ACC112 (cell line): ENCODE results near the gene UBE2C.

Experiments
- H2AFZ ChIP-seq: fragments of 200-600 bp; sonication (generic); one replicate; pipeline ENCODE4 v1.6.0; 2017; ENCODE audit warnings: antibody characterized with exemption, low read length; ENCODE audit not compliant: unreplicated experiment
- H3K27ac ChIP-seq: fragments of 200-600 bp; sonication (generic); 2 replicates; pipeline ENCODE4 v1.5.1; 2014; ENCODE audit warnings: low read depth, mild to moderate bottlenecking, antibody characterized with exemption, low read length, moderate library complexity
- H3K27me3 ChIP-seq: fragments of 200-600 bp; sonication (generic); 2 replicates; pipeline ENCODE4 v1.6.1; 2014; ENCODE audit warnings: mild to moderate bottlenecking, antibody characterized with exemption, low read length, moderate library complexity, mixed read lengths; ENCODE audit not compliant: insufficient read depth
- H3K36me3 ChIP-seq: fragments of 200-600 bp; sonication (generic); 2 replicates; pipeline ENCODE4 v1.6.1; 2016; ENCODE audit warnings: mild to moderate bottlenecking, antibody characterized with exemption, low read length, moderate library complexity, mixed read lengths; ENCODE audit not compliant: insufficient read depth
- H3K4me1 ChIP-seq: fragments of 200-600 bp; sonication (generic); one replicate; pipeline ENCODE4 v1.6.1; 2016; ENCODE audit warnings: low read length, mixed read lengths; ENCODE audit not compliant: insufficient read depth, unreplicated experiment, control insufficient read depth
- H3K4me3 ChIP-seq: fragments of 200-600 bp; sonication (generic); 2 replicates; pipeline ENCODE4 v1.5.1; 2014; ENCODE audit warnings: mild to moderate bottlenecking, low read depth, low read length
- H3K79me2 ChIP-seq: fragments of 200-600 bp; sonication (generic); one replicate; pipeline ENCODE4 v1.6.0; 2016; ENCODE audit warnings: low read length; ENCODE audit not compliant: control insufficient read depth, unreplicated experiment, insufficient read depth

UBE2C gene

DNA sequence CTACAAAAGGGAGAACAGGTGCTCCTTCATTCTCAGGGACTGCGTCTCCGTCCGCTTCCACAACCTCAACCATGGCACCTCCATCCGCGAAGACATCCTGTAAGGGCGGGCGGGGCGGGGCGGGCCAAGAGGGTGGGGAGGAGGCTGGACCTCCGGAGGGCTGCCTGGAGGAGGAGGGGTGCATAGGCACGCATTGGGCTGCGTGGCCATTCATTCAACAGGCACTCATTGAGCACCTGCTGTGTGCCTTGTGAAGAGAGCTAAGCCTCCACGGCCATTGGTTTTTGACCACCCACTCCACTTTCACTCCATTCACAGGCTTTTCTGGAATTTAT, 45.4 kb downstream of the UBE2C start:
- Histone ChIP-seq H3K36me3 (no peaks in the 10 kb centered on the region), H3K4me3 (peak overlapping the region; percentile 87), H2AFZ (peak overlapping the region; percentile 66), H3K79me2 (peaks cover 18% of the 10 kb centered on the region), H3K27ac (no peak overlapping the region), H3K27me3 (no peaks in the 10 kb centered on the region), H3K4me1 (peaks cover 14% of the 10 kb centered on the region)

DNA sequence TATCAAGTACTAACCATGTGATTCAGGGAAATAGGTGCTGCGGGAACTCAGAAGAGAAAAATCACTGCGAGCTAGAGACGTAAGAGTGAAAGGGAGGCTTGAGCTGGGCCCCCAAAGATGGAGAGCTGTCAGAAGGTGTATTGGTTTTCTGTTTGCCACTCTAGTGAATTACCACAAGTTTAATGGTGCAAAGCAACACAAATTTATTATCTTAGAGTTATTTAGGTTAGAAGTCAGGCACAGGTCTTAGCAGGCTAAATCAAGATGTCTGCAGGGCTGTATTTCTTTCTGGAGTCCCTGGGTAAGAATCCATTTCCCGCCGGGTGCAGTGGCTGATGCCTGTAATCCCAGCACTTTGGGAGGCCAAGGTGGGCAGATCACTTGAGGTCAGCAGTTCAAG, 47.5 kb downstream of the UBE2C start:
- no peak overlapping the region for H3K4me3 ChIP-seq
- no peak overlapping the region for H3K27ac ChIP-seq
- peaks cover 14% of the 10 kb centered on the region for H3K79me2 ChIP-seq
- H3K36me3 ChIP-seq: no peaks in the 10 kb centered on the region
- H3K27me3 ChIP-seq: no peaks in the 10 kb centered on the region
- H3K4me1 ChIP-seq: peaks cover 14% of the 10 kb centered on the region
- no peak overlapping the region for H2AFZ ChIP-seq

DNA sequence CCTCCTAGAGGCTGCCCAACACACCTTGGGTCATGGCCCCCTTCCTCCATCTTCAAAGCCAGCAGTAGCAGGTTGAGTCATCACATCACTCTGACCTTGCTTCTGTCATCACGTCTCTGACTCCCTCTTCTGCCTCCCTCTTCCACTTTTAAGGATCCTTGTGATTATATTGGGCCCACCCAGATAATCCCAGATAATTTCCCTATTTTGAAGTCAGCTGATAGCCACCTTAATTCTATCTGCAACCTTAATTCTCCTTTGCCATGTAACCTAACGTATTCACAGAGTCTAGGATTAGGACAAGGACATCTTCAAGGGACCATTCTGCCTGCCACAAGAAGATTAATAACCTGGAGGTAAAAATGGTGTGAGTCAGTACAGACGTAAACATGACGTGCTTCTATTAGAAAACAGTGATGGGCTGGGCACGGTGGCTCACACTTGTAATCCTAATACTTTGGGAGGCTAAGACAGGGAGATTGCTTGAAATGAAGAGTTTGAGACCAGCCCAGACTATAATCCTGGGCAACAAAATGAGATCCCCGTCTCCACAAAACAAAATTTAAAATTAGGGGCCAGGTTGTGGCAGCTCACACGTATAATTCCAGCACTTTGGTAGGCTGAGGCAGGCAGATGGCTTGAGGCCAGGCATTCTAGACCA, 48.2 kb downstream of the UBE2C start:
- Histone ChIP-seq H3K36me3 (no peaks in the 10 kb centered on the region), H3K79me2 (peaks cover 13% of the 10 kb centered on the region), H3K4me3 (no peak overlapping the region), H3K27me3 (no peaks in the 10 kb centered on the region), H3K27ac (no peak overlapping the region), H2AFZ (no peak overlapping the region), H3K4me1 (peaks cover 14% of the 10 kb centered on the region)

DNA sequence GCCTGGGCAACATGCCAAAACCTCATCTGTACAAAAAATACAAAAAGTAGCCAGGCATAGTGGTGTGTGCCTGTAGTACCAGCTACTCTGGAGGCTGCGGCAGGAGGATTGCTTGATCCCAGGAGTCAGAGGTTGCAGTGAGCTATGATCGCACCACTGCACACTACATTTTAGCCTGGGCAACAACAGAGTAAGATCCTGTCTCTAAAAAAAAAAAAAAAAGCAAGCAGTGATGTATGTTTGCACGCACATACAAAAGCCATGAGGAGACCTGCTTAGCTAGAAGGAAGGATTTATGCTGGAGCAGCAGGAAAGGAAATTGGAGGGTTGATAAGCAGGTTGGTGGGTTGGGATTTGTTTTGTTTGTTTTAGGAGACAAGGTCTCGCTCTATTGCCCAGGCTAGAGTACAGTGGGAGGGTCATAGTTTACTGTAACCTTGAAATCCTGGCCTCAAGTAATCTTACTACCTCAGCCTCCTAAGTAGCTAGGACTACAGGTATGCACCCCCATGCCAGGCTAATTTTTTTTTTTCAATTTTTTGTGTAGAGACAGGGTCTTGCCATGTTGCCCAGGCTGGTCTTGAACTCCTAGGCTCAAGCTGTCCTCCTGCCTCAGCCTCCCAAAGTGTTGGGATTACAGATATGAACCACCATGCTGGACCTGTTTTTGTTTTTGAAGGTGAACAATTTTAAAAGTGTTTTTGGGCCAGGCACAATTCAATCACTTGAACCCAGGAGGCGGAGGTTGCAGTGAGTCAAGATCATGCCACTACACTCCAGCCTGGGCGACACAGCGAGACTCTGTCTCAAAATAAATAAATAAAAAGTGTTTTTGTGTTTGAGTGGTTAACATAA, 49.0 kb downstream of the UBE2C start:
- no peaks in the 10 kb centered on the region for H3K27me3 ChIP-seq
- H3K4me1 ChIP-seq: peaks cover 14% of the 10 kb centered on the region
- no peak overlapping the region for H3K27ac ChIP-seq
- no peak overlapping the region for H2AFZ ChIP-seq
- H3K4me3 ChIP-seq: no peak overlapping the region
- H3K79me2 ChIP-seq: peaks cover 6% of the 10 kb centered on the region
- H3K36me3 ChIP-seq: no peaks in the 10 kb centered on the region

DNA sequence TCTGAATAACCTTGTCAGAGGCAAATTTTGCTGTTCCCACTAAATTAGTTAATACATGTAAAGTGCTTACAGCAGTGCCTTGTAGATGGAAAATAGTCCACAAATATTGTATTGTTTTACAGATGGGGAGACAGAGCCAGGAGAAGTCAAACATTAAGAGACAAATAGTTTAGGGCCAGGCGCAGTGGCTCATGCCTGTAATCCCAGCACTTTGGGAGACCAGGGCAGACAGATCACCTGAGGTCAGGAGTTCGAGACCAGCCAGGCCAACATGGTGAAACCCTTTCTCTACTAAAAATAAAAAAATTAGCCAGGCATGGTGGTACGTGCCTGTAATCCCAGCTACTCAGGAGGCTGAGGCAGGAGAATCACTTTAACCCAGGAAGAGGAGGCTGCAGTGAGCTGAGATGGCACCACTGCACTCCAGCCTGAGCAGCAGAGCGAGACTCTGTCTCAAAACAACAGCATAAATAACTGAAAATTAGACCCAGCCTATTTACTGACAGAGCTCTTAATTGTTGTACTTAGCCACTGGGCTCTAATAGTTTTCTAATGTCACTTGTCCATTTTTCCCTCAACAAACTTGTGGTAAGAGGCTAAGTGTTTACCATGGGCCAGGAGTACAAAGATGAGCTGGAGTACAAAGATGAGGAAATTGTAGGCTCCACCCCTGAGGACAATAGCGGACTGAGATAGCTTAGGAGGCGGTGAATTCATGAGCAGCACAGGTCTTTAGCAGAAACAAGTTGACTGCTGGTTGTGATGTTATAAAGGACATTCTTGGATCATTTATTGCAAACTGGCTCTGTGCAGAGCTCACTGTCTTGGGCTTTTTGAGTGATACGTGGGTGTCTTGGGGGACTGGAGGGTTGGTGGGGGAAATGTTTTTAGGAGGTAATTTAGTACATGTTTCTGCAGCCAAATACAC, 51.4 kb downstream of the UBE2C start:
- H3K27me3 ChIP-seq: no peaks in the 10 kb centered on the region
- no peak overlapping the region for H3K4me3 ChIP-seq
- peaks cover 22% of the 10 kb centered on the region for H3K4me1 ChIP-seq
- H2AFZ ChIP-seq: no peak overlapping the region
- H3K36me3 ChIP-seq: no peaks in the 10 kb centered on the region
- H3K27ac ChIP-seq: no peak overlapping the region
- no peaks in the 10 kb centered on the region for H3K79me2 ChIP-seq

DNA sequence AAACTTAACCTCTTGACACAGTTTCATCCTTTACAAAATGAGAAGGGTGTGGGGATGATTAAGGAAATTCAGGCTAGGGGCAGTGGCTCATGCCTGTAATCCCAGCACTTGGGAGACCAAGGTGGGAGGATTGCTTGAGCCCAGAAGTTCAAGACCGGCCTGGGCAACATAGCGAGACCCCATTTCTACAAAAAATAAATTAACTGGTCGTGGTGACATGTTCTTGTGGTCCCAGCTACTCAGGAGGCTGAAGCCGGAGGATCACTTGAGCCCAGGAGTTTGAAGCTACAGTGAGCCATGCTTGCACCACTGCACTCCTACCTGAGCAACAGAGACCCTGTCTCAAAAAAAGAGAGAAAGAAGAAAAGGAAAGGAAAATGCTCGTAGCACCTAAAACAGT, 54.0 kb downstream of the UBE2C start:
- H3K36me3 ChIP-seq: no peaks in the 10 kb centered on the region
- H3K4me1 ChIP-seq: peaks cover 13% of the 10 kb centered on the region
- no peak overlapping the region for H3K27ac ChIP-seq
- no peak overlapping the region for H2AFZ ChIP-seq
- H3K27me3 ChIP-seq: no peaks in the 10 kb centered on the region
- no peak overlapping the region for H3K4me3 ChIP-seq
- H3K79me2 ChIP-seq: no peaks in the 10 kb centered on the region
